ENCODE measurements around the gene PSD.

The PSD gene

DNA sequence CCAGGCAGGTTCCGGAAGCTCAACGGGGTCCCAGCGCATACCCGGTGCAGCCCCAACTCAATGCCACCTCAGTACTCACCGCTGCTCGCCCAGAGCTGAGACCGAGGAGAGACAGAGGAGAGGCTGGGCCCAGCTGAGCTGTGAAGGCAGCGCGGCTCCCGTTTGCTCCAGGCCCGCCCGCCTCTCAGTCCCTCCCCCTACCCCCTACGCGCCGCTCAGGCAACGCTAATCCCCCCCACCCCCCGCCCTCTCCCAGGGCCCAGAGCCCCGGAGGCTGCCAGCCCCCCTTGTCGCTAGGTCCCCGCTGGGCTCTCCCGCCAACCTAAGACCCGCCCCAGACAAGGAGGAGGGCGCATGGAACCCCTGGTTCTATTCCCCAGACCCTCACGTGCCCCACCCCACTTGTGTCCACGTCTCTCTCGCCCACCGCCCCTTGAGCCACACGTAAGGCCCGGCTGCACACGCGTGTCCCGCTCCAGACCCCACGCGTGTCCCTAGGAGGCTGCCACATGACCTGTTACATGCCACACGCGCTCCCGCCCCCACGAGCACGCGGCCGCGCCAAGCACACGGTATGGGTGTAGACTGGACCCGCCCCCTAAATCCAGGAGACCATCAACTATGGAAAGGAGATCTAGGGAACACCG, at the start of gene PSD:
Gene PSD, minus strand, starts transcription at position 164 of the 647 bp plus-strand sequence. CDS start 1,747 bp downstream, outside the sequence.
- H3K4me3 ChIP-seq (ENCODE audit: low read depth, low read length) = peak within 1 kb of the TSS; percentile 57
- no peak for DNase-seq (ENCODE audit: low read depth)
- TF ChIP-seq, protein P1, sequence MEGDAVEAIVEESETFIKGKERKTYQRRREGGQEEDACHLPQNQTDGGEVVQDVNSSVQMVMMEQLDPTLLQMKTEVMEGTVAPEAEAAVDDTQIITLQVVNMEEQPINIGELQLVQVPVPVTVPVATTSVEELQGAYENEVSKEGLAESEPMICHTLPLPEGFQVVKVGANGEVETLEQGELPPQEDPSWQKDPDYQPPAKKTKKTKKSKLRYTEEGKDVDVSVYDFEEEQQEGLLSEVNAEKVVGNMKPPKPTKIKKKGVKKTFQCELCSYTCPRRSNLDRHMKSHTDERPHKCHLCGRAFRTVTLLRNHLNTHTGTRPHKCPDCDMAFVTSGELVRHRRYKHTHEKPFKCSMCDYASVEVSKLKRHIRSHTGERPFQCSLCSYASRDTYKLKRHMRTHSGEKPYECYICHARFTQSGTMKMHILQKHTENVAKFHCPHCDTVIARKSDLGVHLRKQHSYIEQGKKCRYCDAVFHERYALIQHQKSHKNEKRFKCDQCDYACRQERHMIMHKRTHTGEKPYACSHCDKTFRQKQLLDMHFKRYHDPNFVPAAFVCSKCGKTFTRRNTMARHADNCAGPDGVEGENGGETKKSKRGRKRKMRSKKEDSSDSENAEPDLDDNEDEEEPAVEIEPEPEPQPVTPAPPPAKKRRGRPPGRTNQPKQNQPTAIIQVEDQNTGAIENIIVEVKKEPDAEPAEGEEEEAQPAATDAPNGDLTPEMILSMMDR (IDR thresholded peaks at IDR 0.05; ENCODE audit: insufficient read depth, low read depth, low read length, missing control alignments) = no peak

DNA sequence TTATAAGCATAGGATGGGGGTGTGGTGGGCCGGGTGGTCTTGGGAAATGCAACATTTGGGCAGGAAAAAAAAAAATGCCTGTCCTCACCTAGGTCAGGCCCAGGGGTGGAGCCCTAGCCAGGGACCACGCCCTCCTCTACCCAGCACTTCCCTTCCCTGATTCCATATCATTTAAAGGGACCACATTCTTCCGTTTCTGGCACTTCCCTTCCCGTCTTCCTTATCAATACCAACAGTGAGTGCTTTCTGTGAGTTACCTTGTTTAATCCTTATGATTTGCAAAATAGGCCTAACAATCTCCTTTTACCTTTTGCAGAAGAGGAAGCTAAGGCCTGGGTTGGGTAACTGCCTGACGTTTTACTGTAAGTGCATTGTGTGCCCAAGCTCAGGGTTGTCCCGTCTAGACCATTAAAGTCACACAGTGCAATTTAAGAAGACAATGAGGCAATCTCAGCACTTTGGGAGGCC, 49.4 kb upstream of the PSD start:
- no peak for DNase-seq (ENCODE audit: low read depth)
- TF ChIP-seq, protein P1 (IDR thresholded peaks at IDR 0.05; ENCODE audit: insufficient read depth, low read depth, low read length, missing control alignments) = no peak
- H3K4me3 ChIP-seq (ENCODE audit: low read depth, low read length) = no peak overlapping the region

DNA sequence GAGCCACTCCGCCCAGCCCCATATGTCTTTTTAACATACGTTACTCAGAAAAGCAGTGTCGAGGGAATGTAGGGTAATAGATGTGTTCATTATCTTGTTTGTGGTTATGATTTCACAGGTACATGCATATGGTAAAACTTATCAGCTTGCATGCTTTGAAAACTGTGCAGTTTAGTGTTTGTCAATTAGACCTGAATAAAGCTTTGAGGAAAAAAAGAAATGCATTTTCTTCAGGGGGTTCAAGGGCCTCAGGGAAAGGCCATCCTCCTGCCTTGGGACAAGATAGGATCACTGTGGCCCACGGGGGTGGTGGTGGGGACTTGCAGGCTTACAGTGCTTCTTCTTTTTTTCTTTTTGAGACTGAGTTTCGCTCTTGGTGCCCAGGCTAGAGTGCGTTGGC, 48.7 kb upstream of the PSD start:
- H3K4me3 ChIP-seq (ENCODE audit: low read depth, low read length) = no peak overlapping the region
- TF ChIP-seq, protein P1 (IDR thresholded peaks at IDR 0.05; ENCODE audit: insufficient read depth, low read depth, low read length, missing control alignments) = no peak

DNA sequence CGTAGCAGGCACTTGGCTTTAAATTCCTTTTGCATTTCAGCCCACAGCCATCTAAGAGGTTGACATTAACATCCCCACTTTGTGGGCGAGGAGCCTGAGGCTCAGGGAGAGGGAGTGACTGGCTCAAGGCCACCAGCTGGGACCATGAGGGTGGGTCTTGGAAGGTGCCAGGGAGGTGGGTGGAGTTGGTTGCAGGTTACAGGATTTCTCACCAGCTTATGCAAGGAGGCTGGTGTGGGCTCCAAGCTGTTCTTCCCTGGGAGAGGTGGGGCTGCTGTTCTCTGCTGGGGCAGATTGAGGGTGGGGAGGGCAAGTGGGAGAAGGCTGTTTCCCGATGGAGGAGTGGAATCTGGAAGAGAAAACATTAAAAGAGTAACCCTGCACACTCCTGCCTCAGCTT, 46.9 kb upstream of the PSD start:
- TF ChIP-seq, protein P1 (IDR thresholded peaks at IDR 0.05; ENCODE audit: insufficient read depth, low read depth, low read length, missing control alignments) = no peak
- DNase-seq (ENCODE audit: low read depth) = no peak
- H3K4me3 ChIP-seq (ENCODE audit: low read depth, low read length) = no peak overlapping the region

More for the DNA sequence above, 48.7 kb upstream of the PSD start:
- no peak for DNase-seq (ENCODE audit: low read depth)

DNA sequence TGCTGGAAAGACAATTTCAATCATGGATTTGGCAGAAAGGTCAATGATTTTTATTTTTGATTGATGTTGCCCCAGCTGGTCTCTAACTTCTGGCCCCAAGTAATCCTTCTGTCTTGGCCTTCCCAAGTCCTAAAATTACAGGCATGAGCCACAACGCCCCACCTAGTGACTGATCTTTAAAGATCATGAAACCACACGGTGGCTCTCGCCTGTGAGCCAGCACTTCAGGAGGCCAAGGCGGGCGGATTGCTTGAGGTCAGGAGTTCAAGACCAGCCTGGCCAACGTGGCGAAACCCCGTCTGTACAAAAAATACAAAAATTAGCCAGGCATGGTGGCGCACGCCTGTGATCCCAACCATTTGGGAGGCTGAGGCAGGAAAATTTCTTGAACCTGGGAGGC, 45.4 kb upstream of the PSD start:
- TF ChIP-seq, protein P1 (IDR thresholded peaks at IDR 0.05; ENCODE audit: insufficient read depth, low read depth, low read length, missing control alignments) = no peak
- H3K4me3 ChIP-seq (ENCODE audit: low read depth, low read length) = no peak overlapping the region

DNA sequence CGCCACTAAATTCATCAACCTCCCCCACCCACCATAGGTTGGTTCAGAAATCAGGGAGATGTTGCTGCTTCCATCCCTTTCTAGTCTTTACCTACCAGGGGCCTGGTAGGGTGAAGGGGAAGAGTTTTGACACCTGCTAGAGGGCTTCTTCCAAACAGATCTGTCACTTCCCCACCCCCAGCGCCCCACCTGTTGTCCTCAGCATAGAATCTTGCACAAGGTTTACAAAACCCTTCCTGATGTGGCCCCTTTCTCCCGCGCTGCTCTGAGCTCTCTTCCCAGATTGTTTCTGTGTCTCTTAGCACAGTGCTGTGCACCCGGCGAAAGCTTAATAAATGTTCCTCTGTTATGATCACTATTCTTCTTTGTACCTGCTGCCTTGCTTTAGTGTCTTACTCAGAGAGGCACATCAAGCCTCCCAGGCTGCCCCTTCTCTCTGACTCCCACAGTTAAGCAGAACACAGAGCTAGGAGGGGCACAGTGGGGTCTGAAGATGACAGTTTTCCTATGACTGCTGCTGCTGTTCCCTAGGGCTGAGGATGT, 44.0 kb upstream of the PSD start:
- no peak for DNase-seq (ENCODE audit: low read depth)
- TF ChIP-seq, protein P1 (IDR thresholded peaks at IDR 0.05; ENCODE audit: insufficient read depth, low read depth, low read length, missing control alignments) = no peak
- H3K4me3 ChIP-seq (ENCODE audit: low read depth, low read length) = 0 out of 2 replicates have a peak overlapping the region, but pooled peaks have one; percentile 6

More for the DNA sequence above, 45.4 kb upstream of the PSD start:
- no peak for DNase-seq (ENCODE audit: low read depth)
